NCI-H748 (cell line): ENCODE data around the gene FOXC1.

Experiments used
- DNase-seq: peaks from one replicate; lab custom pipeline; 2025; ENCODE audit not compliant: unreplicated experiment; lab: John Stamatoyannopoulos, UW

Gene FOXC1

DNA sequence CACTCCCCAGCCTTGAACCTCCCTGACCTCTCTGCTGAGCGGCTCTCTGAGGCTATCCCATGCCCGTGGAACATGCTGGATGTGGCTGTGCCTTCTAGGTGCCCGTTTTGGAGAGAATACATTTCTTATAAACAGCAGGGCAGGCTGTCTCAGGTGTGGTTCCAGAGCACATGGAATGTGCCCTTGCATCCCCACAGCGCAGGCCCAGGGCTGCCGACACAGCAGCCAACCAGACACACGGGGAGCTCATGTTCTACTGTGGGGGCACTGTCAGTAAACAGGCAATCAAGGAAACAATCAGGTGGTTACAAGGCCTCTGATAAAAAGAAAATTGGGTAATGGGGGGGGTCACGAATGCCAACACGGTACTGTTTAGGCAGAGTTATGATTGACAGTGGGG is 30.8 kb downstream of the FOXC1 start:
- no peak for DNase-seq

DNA sequence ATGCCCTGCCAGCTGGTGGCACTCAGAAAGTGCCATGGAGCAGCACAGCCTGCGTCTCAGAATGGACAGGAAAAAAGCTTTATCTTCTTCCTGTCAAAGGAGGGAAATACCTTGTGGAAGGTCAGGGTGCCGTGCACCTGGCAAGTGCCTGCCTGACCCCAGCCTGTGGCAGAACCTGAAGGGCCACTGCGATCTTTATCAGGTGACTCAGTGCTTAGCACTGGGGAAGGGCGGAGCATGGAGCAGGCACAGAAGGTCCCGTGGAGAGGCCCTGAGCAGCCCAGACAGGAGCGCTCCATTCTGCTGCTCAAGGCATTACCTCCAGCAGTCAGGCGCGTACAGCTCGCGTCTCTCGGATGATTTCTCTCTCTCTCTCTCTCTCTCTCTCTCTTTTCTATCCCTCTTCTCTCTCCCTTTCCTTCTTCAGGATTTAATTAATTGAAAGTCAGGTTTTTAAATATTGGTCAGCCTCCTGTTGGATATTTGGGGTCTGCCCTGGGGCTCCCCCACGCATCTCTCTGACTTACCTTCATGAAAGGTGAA is 31.7 kb downstream of the FOXC1 start:
- DNase-seq = no peak

GRCh38 chr6:1643111-1643510 is 33.4 kb downstream of the FOXC1 start:
- no peak for DNase-seq

DNA sequence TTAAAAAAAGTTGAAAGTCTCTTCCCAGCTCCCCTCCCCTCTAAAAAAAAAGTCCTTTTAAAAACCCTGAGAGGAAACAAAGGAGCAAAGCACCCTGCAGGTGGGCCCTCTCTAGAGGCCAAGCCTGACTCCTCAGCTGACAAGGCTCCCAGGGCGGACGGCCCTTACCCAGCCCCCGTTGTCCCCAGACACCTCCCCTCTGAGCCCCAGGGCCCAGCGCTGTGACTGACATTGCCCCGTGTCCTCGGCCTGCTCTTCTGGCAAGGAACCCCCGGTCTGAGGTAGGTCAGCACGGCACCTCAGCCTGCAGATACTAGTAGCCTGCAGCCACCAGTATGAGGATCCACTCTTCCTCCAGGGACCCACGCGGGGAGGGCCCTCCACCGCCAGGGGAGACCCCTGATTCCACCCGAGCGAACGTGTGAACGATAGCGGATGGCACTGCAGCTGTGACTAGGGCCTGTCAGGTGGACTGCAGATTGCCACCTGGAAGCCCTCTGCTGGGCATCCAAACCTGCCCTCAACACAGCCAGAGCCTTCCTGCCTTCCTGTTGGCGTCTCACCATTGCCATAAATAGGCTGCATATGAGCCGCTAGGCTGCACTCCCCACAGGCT is 34.2 kb downstream of the FOXC1 start:
- no peak for DNase-seq

DNA sequence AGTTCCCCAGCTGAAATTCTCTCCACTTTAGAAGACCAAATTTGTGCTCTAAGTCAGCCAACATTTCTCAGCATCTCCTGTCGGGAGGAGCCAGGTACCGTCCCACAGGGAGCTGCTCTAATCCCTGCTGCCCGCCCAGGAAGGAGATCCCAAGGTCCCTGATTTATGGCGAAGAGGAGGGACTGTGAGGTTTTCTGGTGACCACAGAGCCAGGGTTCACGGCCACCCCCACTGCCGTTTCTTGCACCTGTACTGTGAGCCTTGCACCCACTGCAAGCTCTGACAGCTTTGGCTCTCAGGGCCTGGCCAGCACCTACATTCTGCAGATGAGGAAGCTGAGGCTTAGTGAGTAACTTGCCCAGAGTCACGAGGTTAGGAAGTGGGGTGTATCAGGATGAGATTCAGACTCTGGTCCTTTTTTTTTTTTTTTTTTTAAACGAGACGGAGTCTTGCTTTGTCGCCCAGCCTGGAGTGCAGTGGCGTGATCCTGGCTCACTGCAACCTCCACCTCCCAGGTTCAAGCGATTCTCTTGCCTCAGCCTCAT is 34.9 kb downstream of the FOXC1 start:
- no peak for DNase-seq

DNA sequence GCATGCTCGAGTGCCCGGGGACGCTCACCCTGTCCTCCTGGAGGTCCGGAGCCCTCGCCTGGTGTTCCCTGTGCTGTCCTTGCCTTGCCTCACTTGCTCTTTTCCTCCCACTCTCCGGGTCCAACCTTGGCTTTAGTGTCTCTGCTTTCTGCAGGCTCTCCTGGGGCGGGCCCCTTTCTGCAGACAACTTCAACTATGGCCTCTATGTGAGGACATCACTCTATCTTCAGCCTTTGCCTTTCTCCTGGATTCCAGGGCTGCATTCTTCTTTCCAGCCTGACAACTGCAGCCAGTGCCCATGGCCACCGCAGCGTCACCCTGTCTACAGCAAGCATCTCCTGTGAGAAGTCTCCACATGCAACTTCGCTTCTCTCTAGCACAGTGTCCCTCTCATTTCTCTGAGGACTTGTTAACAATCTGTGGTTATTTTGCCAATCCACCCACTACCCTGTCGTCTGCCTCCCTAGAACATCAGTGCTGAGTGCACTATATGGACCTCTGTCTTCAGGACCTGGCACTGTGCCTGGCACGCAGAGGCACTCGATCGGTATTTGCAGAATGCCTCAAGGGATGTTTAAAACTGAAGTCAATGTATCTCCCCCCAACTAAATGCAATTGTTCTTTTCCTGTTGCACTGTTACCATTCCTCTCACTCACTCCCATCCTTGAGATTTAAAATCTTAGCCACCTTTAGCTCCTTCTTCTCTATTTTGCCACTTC is 35.9 kb downstream of the FOXC1 start:
- DNase-seq = no peak

GRCh38 chr6:1651362-1651761 is 41.6 kb downstream of the FOXC1 start:
- no peak for DNase-seq

DNA sequence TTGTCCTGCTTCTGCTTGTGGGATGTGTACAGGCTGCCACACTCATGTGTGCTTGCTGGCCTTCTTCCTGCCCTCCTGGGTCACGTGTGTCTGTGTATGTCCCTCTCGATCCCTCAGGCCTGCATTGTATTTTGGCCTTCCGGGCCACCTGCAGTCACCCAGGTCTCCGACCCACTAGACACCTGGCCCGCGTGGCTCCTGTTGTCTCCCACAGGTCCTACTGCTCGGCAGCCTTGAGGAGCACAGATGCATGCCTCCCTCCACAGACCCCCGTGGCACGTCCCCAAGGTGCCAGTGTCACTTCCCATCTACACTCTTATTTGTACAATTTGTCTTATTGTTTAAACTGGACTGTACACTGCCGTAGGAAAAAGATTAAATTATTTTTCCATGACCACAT is 43.1 kb downstream of the FOXC1 start:
- no peak for DNase-seq

DNA sequence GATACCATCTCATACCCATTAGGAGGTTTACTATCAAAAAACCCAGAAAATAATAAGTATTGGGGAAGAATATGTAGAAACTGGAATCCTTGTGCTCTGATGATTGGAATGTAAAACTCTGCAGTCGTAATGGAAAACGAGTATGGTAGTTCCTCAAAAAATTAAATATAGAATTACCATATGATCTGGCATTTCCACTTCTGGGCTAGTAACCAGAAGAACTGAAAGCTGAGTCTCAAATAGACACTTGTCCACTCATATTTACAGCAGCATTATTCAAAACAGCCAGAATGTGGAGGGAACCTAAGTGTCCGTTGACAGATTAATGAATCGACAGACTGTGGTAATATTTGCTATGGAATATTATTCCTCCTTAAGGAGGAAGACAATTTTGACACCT is 44.3 kb downstream of the FOXC1 start:
- DNase-seq = no peak

DNA sequence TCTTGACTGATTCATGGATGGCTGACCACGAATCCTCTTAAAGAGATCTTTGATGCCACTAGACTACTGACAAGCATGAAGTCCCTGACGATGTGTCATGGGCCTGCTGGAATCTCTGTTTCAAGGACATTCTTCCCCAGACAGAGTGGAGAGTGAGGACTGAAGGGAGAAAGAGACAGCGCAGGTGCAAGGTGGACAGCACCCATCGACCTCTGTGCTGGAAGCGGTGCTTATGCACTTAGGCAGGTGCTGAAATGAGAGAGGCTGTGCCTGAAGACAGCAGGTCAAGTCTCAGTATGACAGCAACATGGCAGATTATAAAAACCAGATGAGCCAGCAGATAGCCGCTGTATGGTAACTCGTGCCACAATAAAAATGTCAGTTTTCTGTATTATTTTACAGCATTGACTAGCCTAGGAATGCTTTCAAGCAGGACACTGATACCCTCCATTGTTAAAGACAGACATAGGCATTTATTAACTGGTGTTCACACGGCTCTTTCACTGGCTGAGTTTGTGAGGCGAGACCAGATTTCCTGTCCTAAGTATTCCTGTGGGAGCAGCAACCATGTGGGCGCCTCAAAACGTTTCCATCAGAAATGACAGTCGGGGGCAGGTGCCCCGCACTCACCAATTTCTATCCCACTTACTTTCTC is 47.5 kb downstream of the FOXC1 start:
- DNase-seq = no peak

- DNase-seq = no peak
These were observed 48.1 kb downstream of the FOXC1 start for GRCh38 chr6:1657771-1658165.

- no peak for DNase-seq
These were observed 48.7 kb downstream of the FOXC1 start for GRCh38 chr6:1658212-1659005.

- DNase-seq = no peak
These were observed 50.1 kb downstream of the FOXC1 start for GRCh38 chr6:1659816-1660215.

DNA sequence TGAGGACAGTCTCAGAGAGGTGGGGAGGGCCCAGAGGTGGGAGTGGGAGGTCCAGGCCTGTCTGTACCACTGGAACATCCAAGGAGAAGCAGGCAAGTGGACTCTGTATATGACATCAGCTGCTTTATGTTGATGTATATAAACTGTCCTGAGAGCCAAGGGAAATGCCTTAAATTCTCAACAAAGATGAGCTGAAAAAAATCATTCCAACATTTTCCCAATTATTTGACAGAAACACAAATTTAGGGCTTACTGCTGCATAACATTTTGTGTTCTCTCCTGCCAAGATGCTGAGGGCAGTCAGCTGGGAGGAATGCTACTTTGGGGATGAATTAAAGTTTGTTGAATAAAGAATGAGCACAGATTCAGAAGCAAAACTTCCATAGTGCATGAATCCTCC is 52.8 kb downstream of the FOXC1 start:
- DNase-seq = no peak
